B cell (primary cell): Measurements from ENCODE around the gene TGFBR3. TPM values are rescaled to one million over a fixed set of nuclear protein-coding genes. Genes with fewer than 3 reads are reported as not detected.

Experiments
- ATAC-seq: fragments of 200-7000 bp; cut with Tn5 transposase; one replicate; pipeline ENCODE4 v1.10.0; 2021; ENCODE audit warnings: low read depth, mild to moderate bottlenecking, moderate number of reproducible peaks, moderate library complexity
- CTCF ChIA-PET: fragments of 350-600 bp; sonication (Branson Sonifier 250); formaldehyde crosslinking; loops from one replicate; lab custom pipeline; 2021; ENCODE audit warnings: antibody characterized with exemption, inconsistent platforms; lab: Charles Lee
- POLR2A ChIA-PET: fragments of 350-600 bp; sonication (Branson Sonifier 250); formaldehyde crosslinking; loops from one replicate; lab custom pipeline; 2021; ENCODE audit warnings: antibody characterized with exemption; lab: Charles Lee
- DNase-seq: peaks from one replicate; pipeline ENCODE4 v3.0.0; 2013
- H2AFZ ChIP-seq: 2 replicates; pipeline ENCODE4 v1.6.1; 2012; ENCODE audit warnings: mild to moderate bottlenecking, low read depth, low read length; ENCODE audit not compliant: insufficient read depth, poor library complexity, severe bottlenecking
- H3K27ac ChIP-seq, 2 donors: 1 replicate in 1 of 2; 2 replicates in 1 of 2; pipeline ENCODE4 v1.5.1; 2012 to 2013; ENCODE audit warnings: low read length in 2 of 2, mild to moderate bottlenecking in 2 of 2, moderate library complexity in 1 of 2
- H3K27me3 ChIP-seq, 4 experiments: fragments of 200-600 bp in 1 of 4; sonication (generic) in 1 of 4; replicated peaks in 1 of 4; 1 replicate in 2 of 4; 2 replicates in 2 of 4; pipeline versions ENCODE4 v1.6.1 to v1.7.0; 2013 to 2016; ENCODE audit warnings: low read length in 3 of 4, mild to moderate bottlenecking in 2 of 4, mixed read lengths in 1 of 4, moderate library complexity in 1 of 4; ENCODE audit not compliant: insufficient read depth in 4 of 4, control insufficient read depth in 3 of 4; ENCODE audit errors: control extremely low read depth in 1 of 4
- H3K36me3 ChIP-seq, 2 experiments: replicated peaks in 1 of 2; 1 replicate in 1 of 2; 2 replicates in 1 of 2; pipeline versions ENCODE4 v1.6.1 to v1.7.1; 2013; ENCODE audit warnings: low read length in 1 of 2; ENCODE audit not compliant: insufficient read depth in 2 of 2, control insufficient read depth in 1 of 2; ENCODE audit errors: control extremely low read depth in 1 of 2, extremely low read depth in 1 of 2
- H3K4me1 ChIP-seq, 2 donors: fragments of 200-600 bp in 1 of 2; sonication (generic) in 1 of 2; 1 replicate in 1 of 2; 2 replicates in 1 of 2; pipeline versions ENCODE4 v1.5.1 to v1.6.1; 2013 to 2017; ENCODE audit warnings: low read length in 2 of 2; ENCODE audit not compliant: control insufficient read depth in 2 of 2, insufficient read depth in 2 of 2
- H3K4me2 ChIP-seq: replicated peaks from 2 replicates; pipeline ENCODE3; 2012; ENCODE audit warnings: mild to moderate bottlenecking, low read depth, low read length; ENCODE audit not compliant: poor library complexity, severe bottlenecking
- H3K4me3 ChIP-seq, 5 experiments: fragments of 200-600 bp in 1 of 5; sonication (generic) in 1 of 5; 1 replicate in 3 of 5; 2 replicates in 2 of 5; pipeline versions ENCODE4 v1.5.1 to v1.7.0; 2011 to 2016; ENCODE audit warnings: low read length in 4 of 5, mild to moderate bottlenecking in 4 of 5, low read depth in 2 of 5, control low read depth in 1 of 5, moderate library complexity in 1 of 5; ENCODE audit not compliant: insufficient read depth in 1 of 5; ENCODE audit errors: control extremely low read depth in 1 of 5, extremely low read depth in 1 of 5
- H3K79me2 ChIP-seq: fragments of 200-600 bp; sonication (generic); one replicate; pipeline ENCODE4 v1.6.0; 2016; ENCODE audit warnings: low read length; ENCODE audit not compliant: control insufficient read depth, insufficient read depth
- H3K9ac ChIP-seq: fragments of 200-600 bp; sonication (generic); 2 replicates; pipeline ENCODE4 v1.6.1; 2017; ENCODE audit warnings: mild to moderate bottlenecking, low read length, moderate library complexity
- H3K9me3 ChIP-seq, 3 donors: one replicate each; pipeline versions ENCODE4 v1.6.1 to v1.7.1; 2013; ENCODE audit warnings: low read length in 2 of 3; ENCODE audit not compliant: control insufficient read depth in 2 of 3, insufficient read depth in 1 of 3; ENCODE audit errors: control extremely low read depth in 1 of 3
- H4K20me1 ChIP-seq: 2 replicates; pipeline ENCODE4 v1.6.0; 2012; ENCODE audit warnings: mild to moderate bottlenecking, low read length; ENCODE audit not compliant: insufficient read depth, control insufficient read depth, poor library complexity, severe bottlenecking
- H3K27ac Mint-ChIP-seq: one replicate; pipeline ENCODE4 v1.8.0; 2021; ENCODE audit warnings: mixed read lengths
- H3K27me3 Mint-ChIP-seq: one replicate; pipeline ENCODE4 v1.8.0; 2021; ENCODE audit warnings: mixed read lengths
- H3K4me1 Mint-ChIP-seq: one replicate; pipeline ENCODE4 v1.8.0; 2021; ENCODE audit warnings: mixed read lengths
- H3K4me3 Mint-ChIP-seq: one replicate; pipeline ENCODE4 v1.8.0; 2021; ENCODE audit warnings: mixed read lengths
- H3K9me3 Mint-ChIP-seq: one replicate; pipeline ENCODE4 v1.8.0; 2022; ENCODE audit warnings: mixed read lengths; ENCODE audit not compliant: insufficient read depth
- EZH2 ChIP-seq: IDR thresholded peaks from 2 replicates; pipeline ENCODE4 v1.6.1; 2012; ENCODE audit warnings: borderline replicate concordance, low read depth, mild to moderate bottlenecking, moderate library complexity, low read length; ENCODE audit not compliant: insufficient read depth, poor library complexity, severe bottlenecking
- WGBS: methylation state at CpG from one replicate; pipeline ENCODE4 v1.1.5; 2013; ENCODE audit warnings: missing lambda C conversion rate; ENCODE audit not compliant: insufficient coverage; 5-methylcytosine and 5-hydroxymethylcytosine counted together
- intact Hi-C: fragments of 100-400 bp; cut with micrococcal nuclease; formaldehyde crosslinking; loops from one replicate; pipeline ENCODE4 v1.10.0; 2022
- polyA plus RNA-seq: library from polyadenylated mRNA; depleted of rRNA; stranded (reverse); fragments of >200 nt; gene quantifications from 2 replicates; pipeline ENCODE4 v1.2.3, GENCODE V29; 2012
- total RNA-seq, 2 donors: library from RNA; stranded (reverse); fragments of 120-200 nt in 1 of 2; gene quantifications; 1 replicate in 1 of 2; 2 replicates in 1 of 2; pipeline versions ENCODE4 v1.2.3 to v1.2.4, GENCODE V29; 2013 to 2022
- TF ChIP-seq, protein P1 (sequence below): fragments of 200-600 bp; IDR thresholded peaks from one replicate; pipeline ENCODE4 v1.8.0; 2022; ENCODE audit warnings: antibody characterized with exemption, mild to moderate bottlenecking

Gene TGFBR3
- total and polyA plus RNA-seq, 2 donors (not counting 1 experiment from before 2014, with no cell fraction given): 0.10 to 0.12 TPM

DNA sequence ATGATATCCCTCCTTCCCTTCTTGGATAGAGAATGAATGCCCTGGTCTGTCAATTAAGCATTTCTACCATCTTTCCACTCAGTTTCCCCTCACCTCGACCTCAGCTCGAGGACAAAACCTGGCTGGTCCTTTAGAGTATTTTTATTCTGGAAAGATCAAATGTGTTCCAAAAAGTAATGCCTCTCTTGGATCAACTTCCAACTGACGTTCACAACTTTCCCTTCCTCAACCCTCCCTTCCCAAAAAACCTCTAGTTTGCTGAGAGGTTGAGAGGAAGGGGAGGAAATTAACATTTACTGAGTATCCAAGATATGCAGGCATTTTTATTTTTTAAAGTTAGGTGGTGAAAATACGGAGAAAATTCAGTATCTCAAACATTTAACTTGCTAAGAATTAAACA, 182.9 kb downstream of the TGFBR3 start:
- H3K79me2 ChIP-seq: no peaks in the 10 kb centered on the region
- no peaks in the 10 kb centered on the region for H3K36me3 ChIP-seq
- no peaks in the 10 kb centered on the region for H3K27me3 ChIP-seq
- no peaks in the 10 kb centered on the region for H3K4me1 Mint-ChIP-seq
- ChIA-PET CTCF (no interaction called here), POLR2A (no interaction called here)
- no peak for TF ChIP-seq EZH2
- TF ChIP-seq, protein P1, sequence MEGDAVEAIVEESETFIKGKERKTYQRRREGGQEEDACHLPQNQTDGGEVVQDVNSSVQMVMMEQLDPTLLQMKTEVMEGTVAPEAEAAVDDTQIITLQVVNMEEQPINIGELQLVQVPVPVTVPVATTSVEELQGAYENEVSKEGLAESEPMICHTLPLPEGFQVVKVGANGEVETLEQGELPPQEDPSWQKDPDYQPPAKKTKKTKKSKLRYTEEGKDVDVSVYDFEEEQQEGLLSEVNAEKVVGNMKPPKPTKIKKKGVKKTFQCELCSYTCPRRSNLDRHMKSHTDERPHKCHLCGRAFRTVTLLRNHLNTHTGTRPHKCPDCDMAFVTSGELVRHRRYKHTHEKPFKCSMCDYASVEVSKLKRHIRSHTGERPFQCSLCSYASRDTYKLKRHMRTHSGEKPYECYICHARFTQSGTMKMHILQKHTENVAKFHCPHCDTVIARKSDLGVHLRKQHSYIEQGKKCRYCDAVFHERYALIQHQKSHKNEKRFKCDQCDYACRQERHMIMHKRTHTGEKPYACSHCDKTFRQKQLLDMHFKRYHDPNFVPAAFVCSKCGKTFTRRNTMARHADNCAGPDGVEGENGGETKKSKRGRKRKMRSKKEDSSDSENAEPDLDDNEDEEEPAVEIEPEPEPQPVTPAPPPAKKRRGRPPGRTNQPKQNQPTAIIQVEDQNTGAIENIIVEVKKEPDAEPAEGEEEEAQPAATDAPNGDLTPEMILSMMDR: no peak
- WGBS: no CpG with 5 or more reads among the region's 4 CpGs
- H3K4me2 ChIP-seq: no peak overlapping the region
- no peak overlapping the region for H2AFZ ChIP-seq
- ATAC-seq (no peak), DNase-seq (no peak)
- H3K4me3 Mint-ChIP-seq: no peak overlapping the region
- no peaks in the 10 kb centered on the region for H3K4me1 ChIP-seq
- H3K4me3 ChIP-seq: no peak overlapping the region
- intact Hi-C loops: no loop called here
- H3K9me3 Mint-ChIP-seq: no peaks in the 10 kb centered on the region
- no peak overlapping the region for H3K9ac ChIP-seq
- H3K27me3 Mint-ChIP-seq: no peaks in the 10 kb centered on the region
- H3K27ac Mint-ChIP-seq: no peak overlapping the region
- no peak overlapping the region for H3K27ac ChIP-seq
- no peaks in the 10 kb centered on the region for H4K20me1 ChIP-seq
- no peaks in the 10 kb centered on the region for H3K9me3 ChIP-seq

DNA sequence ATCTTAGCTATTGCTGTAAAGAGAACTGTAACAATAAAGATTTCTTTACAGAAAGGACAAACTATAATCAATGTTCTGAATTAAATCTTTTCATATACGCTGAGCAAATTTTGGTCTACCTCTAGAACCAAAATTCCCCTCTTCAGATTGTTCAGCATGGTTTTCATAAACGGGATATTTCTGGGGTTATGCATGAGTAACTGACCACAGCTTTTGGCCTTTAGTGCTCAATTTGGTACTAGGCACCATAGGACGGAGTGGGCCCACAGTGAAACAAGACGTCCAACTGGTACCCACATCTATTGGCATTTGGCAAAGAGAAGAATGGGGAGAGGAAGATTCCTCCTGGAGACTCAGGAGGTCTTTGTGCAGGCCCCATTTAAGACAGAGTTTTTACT, 184.5 kb downstream of the TGFBR3 start:
- Histone ChIP-seq H2AFZ (no peak overlapping the region), H3K4me3 (no peak overlapping the region), H3K4me1 (no peaks in the 10 kb centered on the region), H3K9me3 (no peaks in the 10 kb centered on the region), H3K79me2 (no peaks in the 10 kb centered on the region), H4K20me1 (no peaks in the 10 kb centered on the region), H3K36me3 (no peaks in the 10 kb centered on the region), H3K27ac (no peak overlapping the region), H3K27me3 (no peaks in the 10 kb centered on the region), H3K4me2 (no peak overlapping the region), H3K9ac (no peak overlapping the region)
- POLR2A ChIA-PET: no interaction called here
- Mint-ChIP-seq H3K4me3 (no peak overlapping the region), H3K4me1 (peaks cover 2% of the 10 kb centered on the region), H3K9me3 (no peaks in the 10 kb centered on the region), H3K27me3 (no peaks in the 10 kb centered on the region), H3K27ac (no peak overlapping the region)
- DNase-seq: no peak
- no peak for ATAC-seq
- no peak for TF ChIP-seq EZH2
- TF ChIP-seq, protein P1: no peak
- CTCF ChIA-PET: no interaction called here
- intact Hi-C loops: no loop called here
- 86% methylated on average over 3 of the region's 4 CpGs for WGBS
